GM18951 (cell line): ENCODE results near the gene LPCAT1.
A peak's percentile ranks its signal among the peaks of the same experiment; 100 is the strongest.

Experiments
- POLR2A ChIP-seq: IDR thresholded peaks from 4 replicates; pipeline ENCODE4 v1.6.1; 2011; ENCODE audit warnings: mild to moderate bottlenecking; ENCODE audit not compliant: insufficient read length, insufficient read depth; ENCODE audit errors: extremely low read depth
- in situ Hi-C: fragments of 300-500 bp; cut with MboI; formaldehyde crosslinking; loops from one replicate; pipeline ENCODE4 v1.12.0; 2022; ENCODE audit warnings: low sequenced_read_pairs, mixed read lengths, inconsistent platforms; ENCODE audit not compliant: unreplicated experiment

Gene LPCAT1

GRCh38 chr5:1474866-1475543, 48.8 kb downstream of the LPCAT1 start:
- no peak for TF ChIP-seq POLR2A
- in situ Hi-C loops, result no loop called here

GRCh38 chr5:1474183-1474839, 49.4 kb downstream of the LPCAT1 start:
- in situ Hi-C loops, result no loop called here
- TF ChIP-seq POLR2A, result peak; percentile 33

DNA sequence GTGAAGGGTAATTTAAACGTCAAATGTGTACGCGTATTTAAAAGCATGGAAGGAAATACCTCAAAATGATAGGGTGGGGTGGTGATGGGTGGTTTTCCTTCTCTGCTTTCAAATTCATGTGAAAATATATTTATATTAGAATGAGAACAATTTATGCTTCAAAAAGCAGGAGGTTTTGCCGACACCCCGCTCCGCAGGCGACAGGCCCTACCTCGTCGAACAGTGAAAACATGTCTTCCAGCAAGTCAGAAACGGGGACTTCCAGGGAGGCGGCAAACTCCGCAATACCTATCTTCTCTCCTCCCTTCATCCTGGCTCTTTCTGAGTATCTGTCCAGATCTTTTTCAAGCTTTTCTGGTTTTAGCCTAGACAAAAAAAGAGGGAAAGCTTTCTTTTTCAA, 50.0 kb downstream of the LPCAT1 start:
- TF ChIP-seq POLR2A, result no peak

DNA sequence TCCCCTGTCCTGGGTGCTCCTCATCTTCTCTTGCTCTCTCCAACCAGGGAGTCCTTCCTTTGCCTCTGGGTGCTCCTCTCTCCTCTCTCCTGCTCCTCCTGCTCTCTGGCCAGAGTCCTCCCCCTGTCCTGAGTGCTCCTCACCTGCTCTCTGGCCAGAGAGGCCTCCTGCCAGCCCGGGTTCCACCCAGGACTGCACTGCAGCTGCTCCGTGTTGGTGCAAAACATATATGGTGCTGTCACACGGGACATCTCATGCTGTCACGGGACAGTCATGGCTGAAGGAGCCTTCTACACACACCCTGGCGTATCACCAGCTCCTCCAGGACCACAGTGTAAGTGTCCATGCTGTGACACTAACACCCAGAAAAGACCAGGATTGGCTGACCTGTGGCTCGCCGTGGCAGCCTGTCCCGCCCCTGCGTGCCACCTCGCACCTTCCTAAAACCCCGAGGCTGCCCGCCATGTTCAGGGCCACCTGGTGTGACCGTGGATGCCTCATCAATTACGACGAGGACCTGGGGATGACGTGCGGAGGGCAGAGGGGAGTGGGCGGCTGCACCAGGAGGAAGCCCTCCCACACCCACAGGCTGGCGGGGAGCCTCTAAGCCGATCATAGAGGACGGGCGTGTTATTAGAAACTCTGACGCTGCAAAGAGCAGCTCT, 50.7 kb downstream of the LPCAT1 start:
- in situ Hi-C loops, result no loop called here

More for the DNA sequence above, 50.0 kb downstream of the LPCAT1 start:
- in situ Hi-C loops, result no loop called here

DNA sequence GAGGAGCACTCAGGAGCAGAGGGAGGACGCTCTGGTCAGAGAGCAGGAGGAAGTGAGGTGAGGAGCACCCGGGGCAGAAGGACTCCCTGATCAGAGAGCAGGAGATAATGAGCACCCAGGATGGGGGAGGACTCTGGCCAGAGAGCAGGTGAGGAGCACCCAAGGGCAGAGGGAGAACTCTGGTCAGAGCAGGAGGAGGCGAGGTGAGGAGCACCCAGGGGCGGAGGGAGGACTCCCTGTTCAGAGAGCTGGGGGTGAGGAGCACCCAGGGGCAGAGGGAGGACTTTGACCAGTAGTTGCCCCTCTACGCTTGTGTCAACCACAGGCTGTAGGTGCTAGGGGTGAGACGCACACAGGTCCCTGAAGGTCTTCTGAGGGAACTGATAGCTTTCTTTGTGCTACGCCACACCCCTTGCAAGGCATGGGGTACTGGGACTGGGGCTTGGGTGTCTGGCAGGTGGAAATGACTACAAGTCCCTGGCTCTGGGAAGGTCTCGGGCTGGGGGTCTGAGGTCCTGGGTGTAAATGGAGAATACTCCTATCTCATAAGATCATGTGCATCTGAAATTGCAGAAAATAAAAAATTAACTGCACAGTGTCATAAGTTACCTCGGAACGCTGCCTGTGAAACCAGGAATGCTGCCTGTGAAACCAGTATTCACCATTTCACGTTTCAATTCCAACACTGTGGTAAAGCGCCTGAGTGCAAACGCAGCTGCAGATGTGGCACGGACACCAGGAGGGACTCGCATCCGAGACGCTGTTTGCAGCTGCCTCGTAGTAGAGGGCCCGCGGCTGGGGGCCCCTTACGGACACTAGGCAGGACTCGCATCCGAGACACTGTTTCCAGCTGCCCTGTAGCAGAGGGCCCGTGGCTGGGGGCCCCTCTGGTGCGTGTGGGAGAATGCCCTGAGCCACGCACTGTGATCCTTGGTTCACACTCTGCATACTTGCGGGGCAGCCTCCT, 51.5 kb downstream of the LPCAT1 start:
- in situ Hi-C loops, result no loop called here
- peak; percentile 11 for TF ChIP-seq POLR2A

More for the DNA sequence above, 50.7 kb downstream of the LPCAT1 start:
- TF ChIP-seq POLR2A, result no peak

DNA sequence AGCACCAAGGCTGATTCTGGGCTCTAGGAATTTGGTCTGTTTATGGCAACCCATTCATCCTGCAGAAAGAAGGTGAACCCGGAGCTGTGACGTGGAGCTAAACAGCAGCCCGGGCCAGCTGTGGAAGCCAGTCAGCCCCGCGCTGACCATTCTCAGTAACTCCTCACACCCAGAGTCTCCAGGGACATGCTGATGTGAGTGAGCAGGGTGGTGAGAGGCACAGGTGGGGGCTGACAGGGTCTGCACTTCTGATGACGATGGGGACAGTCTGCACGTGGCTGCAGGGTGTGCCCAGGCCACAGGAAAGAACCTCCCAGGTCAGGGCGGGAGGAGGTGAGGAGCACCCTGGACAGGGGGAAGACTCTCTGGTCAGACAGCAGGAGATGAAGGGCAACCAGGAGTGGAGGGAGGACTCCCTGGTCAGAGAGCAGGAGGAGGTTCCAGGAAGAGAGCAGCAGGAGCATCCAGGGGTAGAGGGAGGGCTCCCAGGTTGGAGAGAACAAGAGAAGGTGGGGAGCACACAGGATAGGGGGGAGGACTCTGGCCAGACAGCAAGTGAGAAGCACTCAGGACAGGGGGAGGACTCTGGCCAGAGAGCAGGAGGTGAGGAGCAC, 52.4 kb downstream of the LPCAT1 start:
- in situ Hi-C loops, result no loop called here
- TF ChIP-seq POLR2A, result peak; percentile 13

DNA sequence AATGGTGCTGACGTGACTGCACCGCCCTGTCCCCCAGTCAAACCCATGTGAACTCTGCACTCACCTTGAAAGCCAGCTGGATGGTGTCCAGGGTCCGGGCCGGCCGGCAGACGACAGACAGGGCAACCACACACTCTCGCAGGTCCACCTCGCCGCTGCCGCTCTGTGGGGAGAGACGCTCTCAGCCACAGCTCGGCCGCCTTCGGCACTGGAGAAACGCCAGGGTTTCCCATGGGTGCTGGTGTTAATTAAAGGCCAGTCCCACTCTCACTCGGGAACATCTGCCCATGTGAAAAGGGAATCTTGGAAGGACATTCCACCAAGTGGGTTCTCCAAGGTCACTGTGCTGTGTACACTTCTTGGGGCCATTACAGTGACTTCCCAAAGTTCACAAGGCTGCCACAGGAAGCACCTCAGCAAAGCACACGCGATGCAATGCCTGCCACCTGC, 53.0 kb downstream of the LPCAT1 start:
- in situ Hi-C loops, result no loop called here
- TF ChIP-seq POLR2A, result peak; percentile 21

GRCh38 chr5:1468629-1469527, 54.9 kb downstream of the LPCAT1 start:
- in situ Hi-C loops, result no loop called here
- TF ChIP-seq POLR2A, result no peak

GRCh38 chr5:1468247-1468612, 55.5 kb downstream of the LPCAT1 start:
- no peak for TF ChIP-seq POLR2A
- in situ Hi-C loops, result no loop called here

- TF ChIP-seq POLR2A, result no peak
- in situ Hi-C loops, result no loop called here
These were observed 56.2 kb downstream of the LPCAT1 start for GRCh38 chr5:1467341-1468246.
